PC-3 (cell line): ENCODE results near the gene KIF25. TPM values are rescaled to one million over a fixed set of nuclear protein-coding genes. Genes with fewer than 3 reads are reported as not detected.

ENCODE experiments used
- ATAC-seq: fragments of 200-7000 bp; cut with Tn5 transposase; 2 replicates; pipeline ENCODE4 v1.9.1; 2020; ENCODE audit warnings: mild to moderate bottlenecking, moderate library complexity
- BruUV-seq: library from RNA; stranded (reverse); fragments of 400-500 nt; replicated peaks from 2 replicates; lab custom pipeline; 2021; lab: Mats Ljungman, UMichigan
- CTCF ChIA-PET: fragments of 300-600 bp; sonication (Branson Sonifier 250); formaldehyde crosslinking; loops from one replicate; lab custom pipeline; 2022; ENCODE audit warnings: antibody characterized with exemption; lab: Charles Lee
- POLR2A ChIA-PET: fragments of 300-600 bp; sonication (Branson Sonifier 250); formaldehyde crosslinking; loops from one replicate; lab custom pipeline; 2022; ENCODE audit warnings: antibody characterized with exemption; ENCODE audit not compliant: unreplicated experiment; lab: Charles Lee
- DNase-seq: peaks from one replicate; pipeline ENCODE4 v3.0.0-alpha.2; 2015
- H2AFZ ChIP-seq: fragments of 300-600 bp; sonication (generic); 2 replicates; pipeline ENCODE4 v1.6.0; 2016; ENCODE audit warnings: antibody characterized with exemption, low read length
- H3F3A ChIP-seq: fragments of 300-600 bp; sonication (generic); one replicate; pipeline ENCODE4 v1.6.0; 2017; ENCODE audit warnings: antibody characterized with exemption, low read length, control low read depth, mild to moderate bottlenecking; ENCODE audit not compliant: unreplicated experiment
- H3K27ac ChIP-seq: fragments of 300-600 bp; sonication (generic); 2 replicates; pipeline ENCODE4 v1.5.1; 2016; ENCODE audit warnings: mild to moderate bottlenecking, low read length
- H3K27me3 ChIP-seq: fragments of 300-600 bp; sonication (generic); 2 replicates; pipeline ENCODE4 v1.6.1; 2016; ENCODE audit warnings: low read length, mixed read lengths
- H3K36me3 ChIP-seq: fragments of 300-600 bp; sonication (generic); 2 replicates; pipeline ENCODE4 v1.6.1; 2016; ENCODE audit warnings: low read depth, mixed run types, low read length, mixed read lengths
- H3K4me1 ChIP-seq: fragments of 300-600 bp; sonication (generic); 2 replicates; pipeline ENCODE4 v1.5.1; 2016; ENCODE audit warnings: low read length; ENCODE audit not compliant: insufficient read depth
- H3K4me2 ChIP-seq: fragments of 300-600 bp; sonication (generic); 2 replicates; pipeline ENCODE4 v1.6.0; 2016; ENCODE audit warnings: low read length
- H3K4me3 ChIP-seq: fragments of 300-600 bp; sonication (generic); 2 replicates; pipeline ENCODE4 v1.5.1; 2016; ENCODE audit warnings: mild to moderate bottlenecking, low read length, mixed read lengths
- H3K79me2 ChIP-seq: fragments of 300-600 bp; sonication (generic); 2 replicates; pipeline ENCODE4 v1.6.1; 2017; ENCODE audit warnings: low read length, mixed read lengths
- H3K9ac ChIP-seq: fragments of 300-600 bp; sonication (generic); 2 replicates; pipeline ENCODE4 v1.6.0; 2016; ENCODE audit warnings: mild to moderate bottlenecking, low read length
- H3K9me2 ChIP-seq: fragments of 300-600 bp; sonication (generic); replicated peaks from 2 replicates; pipeline ENCODE4 v1.6.1; 2016; ENCODE audit warnings: mixed run types, low read length, mixed read lengths
- H3K9me3 ChIP-seq: fragments of 300-600 bp; sonication (generic); 2 replicates; pipeline ENCODE4 v1.6.1; 2016; ENCODE audit warnings: low read length, mixed read lengths
- H4K20me1 ChIP-seq: fragments of 300-600 bp; sonication (generic); 2 replicates; pipeline ENCODE4 v1.6.1; 2016; ENCODE audit warnings: low read length, mixed read lengths
- CTCF ChIP-seq: fragments of 300-600 bp; sonication (generic); conservative IDR thresholded peaks from 2 replicates; pipeline ENCODE4 v1.5.1; 2017; ENCODE audit warnings: antibody characterized with exemption, low read depth, mild to moderate bottlenecking, low read length
- EZH2 ChIP-seq: fragments of 300-600 bp; sonication (generic); IDR thresholded peaks from one replicate; pipeline ENCODE4 v1.6.1; 2017; ENCODE audit warnings: antibody characterized with exemption, mild to moderate bottlenecking, low read length; ENCODE audit not compliant: unreplicated experiment
- EZH2phosphoT487 ChIP-seq: fragments of 300-600 bp; sonication (generic); IDR thresholded peaks from 2 replicates; pipeline ENCODE4 v1.6.1; 2018; ENCODE audit warnings: mild to moderate bottlenecking, antibody characterized with exemption, low read length, borderline replicate concordance
- intact Hi-C: fragments of 100-400 bp; cut with micrococcal nuclease; formaldehyde crosslinking; loops from 2 replicates; pipeline ENCODE4 v1.9.0; 2023
- total RNA-seq: library from RNA; depleted of rRNA; stranded (reverse); fragments of >200 nt; gene quantifications from 2 replicates; pipeline ENCODE4 v1.2.3, GENCODE V29; 2014

KIF25 gene
- total RNA-seq, 1 experiment from 2014 or later: not detected

GRCh38 chr6:168078943-168079405 is 81.5 kb downstream of the KIF25 start, which contains the start of gene FRMD1:
FRMD1 (minus strand) TSS chr6:168079212; CDS start chr6:168079094, 118 bp downstream.
- Histone ChIP-seq H3K27me3 (no peaks in the 10 kb centered on the region), H3K79me2 (no peaks in the 10 kb centered on the region), H4K20me1 (no peaks in the 10 kb centered on the region), H3K4me1 (no peaks in the 10 kb centered on the region), H3K27ac (no peak within 1 kb of the TSS), H3K4me3 (no peak within 1 kb of the TSS), H3K9me3 (no peaks in the 10 kb centered on the region), H3F3A (no peaks in the 10 kb centered on the region), H3K36me3 (no peaks in the 10 kb centered on the region), H3K9me2 (no peaks in the 10 kb centered on the region), H3K9ac (no peak within 1 kb of the TSS), H3K4me2 (no peak within 1 kb of the TSS), H2AFZ (no peak within 1 kb of the TSS)
- DNase-seq: no peak
- TF ChIP-seq EZH2phosphoT487 (no peak), EZH2 (no peak), CTCF (no peak)
- no peak for ATAC-seq
- BruUV-seq: no TSS peak
- POLR2A ChIA-PET: no interaction called here
- CTCF ChIA-PET: no interaction called here
- intact Hi-C loops: no loop called here

- Histone ChIP-seq H3K27me3 (no peaks in the 10 kb centered on the region), H3K9me2 (no peaks in the 10 kb centered on the region), H4K20me1 (no peaks in the 10 kb centered on the region), H3K4me2 (no peak overlapping the region), H3K9ac (no peak overlapping the region), H3K4me3 (no peak overlapping the region), H3K4me1 (no peaks in the 10 kb centered on the region), H3K9me3 (no peaks in the 10 kb centered on the region), H3F3A (no peaks in the 10 kb centered on the region), H2AFZ (no peak overlapping the region), H3K27ac (no peak overlapping the region), H3K36me3 (no peaks in the 10 kb centered on the region), H3K79me2 (no peaks in the 10 kb centered on the region)
- POLR2A ChIA-PET: no interaction called here
- no peak for DNase-seq
- intact Hi-C loops: no loop called here
- ATAC-seq: no peak
- no peak for TF ChIP-seq EZH2
- TF ChIP-seq EZH2phosphoT487: no peak
- TF ChIP-seq CTCF: no peak
- no TSS peak for BruUV-seq
- CTCF ChIA-PET: no interaction called here
Measured at GRCh38 chr6:168080393-168081077, 83.1 kb downstream of the KIF25 start.

- Histone ChIP-seq H3K4me3 (no peak overlapping the region), H3K4me2 (no peak overlapping the region), H4K20me1 (no peaks in the 10 kb centered on the region), H3K9me3 (no peaks in the 10 kb centered on the region), H3F3A (no peaks in the 10 kb centered on the region), H3K9ac (no peak overlapping the region), H3K4me1 (no peaks in the 10 kb centered on the region), H3K9me2 (no peaks in the 10 kb centered on the region), H3K36me3 (no peaks in the 10 kb centered on the region), H3K27ac (no peak overlapping the region), H3K79me2 (no peaks in the 10 kb centered on the region), H2AFZ (no peak overlapping the region), H3K27me3 (no peaks in the 10 kb centered on the region)
- CTCF ChIA-PET: no interaction called here
- no TSS peak for BruUV-seq
- no peak for TF ChIP-seq EZH2phosphoT487
- no peak for TF ChIP-seq CTCF
- no peak for TF ChIP-seq EZH2
- POLR2A ChIA-PET: no interaction called here
- DNase-seq (no peak), ATAC-seq (no peak)
- intact Hi-C loops: no loop called here
Measured at GRCh38 chr6:168081858-168082546, 84.5 kb downstream of the KIF25 start.
